Astrocyte (in vitro differentiated cells and primary cell): ENCODE measurements around the gene UVRAG. TPM values are rescaled to one million over a fixed set of nuclear protein-coding genes. Genes with fewer than 3 reads are reported as not detected.
A peak's percentile ranks its signal among the peaks of the same experiment; 100 is the strongest.

Source experiments
- DNase-seq: peaks from one replicate; pipeline ENCODE4 v3.0.0-alpha.2; 2010; ENCODE audit warnings: low read depth
- FAIRE-seq: peaks from 2 replicates; lab custom pipeline; 2011; peaks lifted over from hg19 to GRCh38; lab: Jason Lieb, UNC
- H2AFZ ChIP-seq: 2 replicates; pipeline ENCODE4 v1.6.0; 2012; ENCODE audit warnings: low read depth, low read length, inconsistent platforms
- H3K27ac ChIP-seq: 2 replicates; pipeline ENCODE4 v1.5.1; 2011; ENCODE audit warnings: low read depth, low read length, inconsistent platforms
- H3K27me3 ChIP-seq: 2 replicates; pipeline ENCODE4 v1.6.0; 2011; ENCODE audit warnings: low read length, inconsistent platforms; ENCODE audit not compliant: insufficient read depth
- H3K36me3 ChIP-seq: 2 replicates; pipeline ENCODE4 v1.5.1; 2011; ENCODE audit warnings: low read length, inconsistent platforms; ENCODE audit not compliant: insufficient read depth
- H3K4me1 ChIP-seq: 2 replicates; pipeline ENCODE4 v1.5.1; 2011; ENCODE audit warnings: low read length, inconsistent platforms; ENCODE audit not compliant: insufficient read depth
- H3K4me2 ChIP-seq: 2 replicates; pipeline ENCODE4 v1.6.0; 2012; ENCODE audit warnings: low read length, inconsistent platforms
- H3K4me3 ChIP-seq: 2 replicates; pipeline ENCODE4 v1.5.1; 2011; ENCODE audit warnings: low read depth, mild to moderate bottlenecking, low read length, inconsistent platforms; ENCODE audit not compliant: insufficient read depth
- H3K79me2 ChIP-seq: 2 replicates; pipeline ENCODE4 v1.6.0; 2012; ENCODE audit warnings: mild to moderate bottlenecking, low read length, inconsistent platforms; ENCODE audit not compliant: insufficient read depth
- H3K9ac ChIP-seq: 2 replicates; pipeline ENCODE4 v1.6.0; 2012; ENCODE audit warnings: mild to moderate bottlenecking, low read length, inconsistent platforms
- H3K9me3 ChIP-seq: 2 replicates; pipeline ENCODE4 v1.5.1; 2012; ENCODE audit warnings: low read depth, mild to moderate bottlenecking, low read length, inconsistent platforms; ENCODE audit not compliant: insufficient read depth
- H4K20me1 ChIP-seq: 2 replicates; pipeline ENCODE4 v1.6.0; 2012; ENCODE audit warnings: low read length, inconsistent platforms; ENCODE audit not compliant: insufficient read depth
- H3K27ac Mint-ChIP-seq: one replicate; pipeline ENCODE4 v1.8.0; 2021; ENCODE audit warnings: mild to moderate bottlenecking, mixed read lengths; ENCODE audit not compliant: unreplicated experiment
- H3K27me3 Mint-ChIP-seq: one replicate; pipeline ENCODE4 v1.8.0; 2021; ENCODE audit warnings: low read depth, mixed read lengths; ENCODE audit not compliant: unreplicated experiment
- H3K36me3 Mint-ChIP-seq: one replicate; pipeline ENCODE4 v1.8.0; 2021; ENCODE audit warnings: low read depth, mixed read lengths; ENCODE audit not compliant: unreplicated experiment
- H3K4me1 Mint-ChIP-seq: one replicate; pipeline ENCODE4 v1.8.0; 2021; ENCODE audit warnings: low read depth, mixed read lengths; ENCODE audit not compliant: unreplicated experiment
- H3K4me3 Mint-ChIP-seq: one replicate; pipeline ENCODE4 v1.8.0; 2021; ENCODE audit warnings: mild to moderate bottlenecking, moderate library complexity, mixed read lengths; ENCODE audit not compliant: unreplicated experiment
- H3K9me3 Mint-ChIP-seq: one replicate; pipeline ENCODE4 v1.8.0; 2021; ENCODE audit warnings: mild to moderate bottlenecking, mixed read lengths; ENCODE audit not compliant: unreplicated experiment
- CTCF ChIP-seq: IDR thresholded peaks from 2 replicates; pipeline ENCODE4 v1.5.1; 2011; ENCODE audit warnings: low read depth, mild to moderate bottlenecking, inconsistent platforms, low read length, moderate library complexity; ENCODE audit not compliant: insufficient read depth
- EZH2 ChIP-seq: IDR thresholded peaks from 2 replicates; pipeline ENCODE4 v1.6.1; 2012; ENCODE audit warnings: mild to moderate bottlenecking, low read length, inconsistent platforms; ENCODE audit not compliant: insufficient read depth
- total RNA-seq: library from RNA; stranded (reverse); gene quantifications from 2 replicates; pipeline ENCODE4 v1.2.1, GENCODE V29; 2021

UVRAG gene
- total RNA-seq, 1 donor from 2014 or later = 15.3 TPM

- DNase-seq = no peak
- Histone ChIP-seq H3K9ac (no peak overlapping the region), H3K4me2 (no peak overlapping the region), H3K9me3 (no peaks in the 10 kb centered on the region), H3K4me3 (no peak overlapping the region), H3K4me1 (peaks cover 4% of the 10 kb centered on the region), H3K27me3 (peaks cover 2% of the 10 kb centered on the region), H3K36me3 (no peaks in the 10 kb centered on the region), H3K79me2 (no peaks in the 10 kb centered on the region), H4K20me1 (no peaks in the 10 kb centered on the region), H3K27ac (no peak overlapping the region), H2AFZ (no peak overlapping the region)
- FAIRE-seq = no peak
- Mint-ChIP-seq H3K27ac (peak overlapping the region; percentile 21), H3K27me3 (peaks cover 34% of the 10 kb centered on the region), H3K4me1 (peaks cover 8% of the 10 kb centered on the region), H3K9me3 (no peaks in the 10 kb centered on the region), H3K4me3 (no peak overlapping the region), H3K36me3 (peaks cover 7% of the 10 kb centered on the region)
- TF ChIP-seq EZH2 (no peak), CTCF (no peak)
These were observed 373.9 kb downstream of the UVRAG start for GRCh38 chr11:76188873-76189272.

GRCh38 chr11:76189682-76190081 lies 374.7 kb downstream of the UVRAG start:
- Mint-ChIP-seq H3K4me1 (peaks cover under 1% of the 10 kb centered on the region), H3K27ac (no peak overlapping the region), H3K9me3 (no peaks in the 10 kb centered on the region), H3K36me3 (peaks cover 4% of the 10 kb centered on the region), H3K27me3 (peaks cover 36% of the 10 kb centered on the region), H3K4me3 (no peak overlapping the region)
- Histone ChIP-seq H4K20me1 (no peaks in the 10 kb centered on the region), H3K9ac (no peak overlapping the region), H3K9me3 (no peaks in the 10 kb centered on the region), H3K4me2 (no peak overlapping the region), H2AFZ (no peak overlapping the region), H3K4me3 (no peak overlapping the region), H3K79me2 (no peaks in the 10 kb centered on the region), H3K27ac (no peak overlapping the region), H3K36me3 (no peaks in the 10 kb centered on the region), H3K27me3 (peaks cover 2% of the 10 kb centered on the region), H3K4me1 (peaks cover 4% of the 10 kb centered on the region)
- FAIRE-seq (no peak), DNase-seq (no peak)
- TF ChIP-seq EZH2 (no peak), CTCF (no peak)

DNA sequence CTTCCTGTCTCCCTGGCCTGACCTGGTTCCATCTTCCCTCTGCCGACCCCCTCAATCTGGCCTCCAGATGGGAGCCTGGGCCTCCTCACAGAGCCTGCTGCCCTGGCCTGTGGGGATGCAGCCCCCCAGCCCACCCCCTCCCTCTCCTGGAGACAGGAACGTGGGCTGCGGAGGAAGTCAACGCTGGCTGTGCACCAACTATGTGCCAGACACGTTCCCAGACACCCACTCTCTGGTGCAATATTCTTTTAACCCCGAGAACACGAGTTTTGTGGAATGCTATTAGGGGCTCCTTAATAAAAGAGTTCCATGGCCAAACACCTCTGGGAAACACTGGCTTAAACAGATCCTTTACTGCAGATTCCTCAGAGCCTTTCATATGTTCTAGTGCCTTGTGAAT lies 375.4 kb downstream of the UVRAG start:
- H3K9ac ChIP-seq = no peak overlapping the region
- peaks cover 4% of the 10 kb centered on the region for H3K4me1 ChIP-seq
- H3K4me1 Mint-ChIP-seq = no peaks in the 10 kb centered on the region
- no peaks in the 10 kb centered on the region for H3K9me3 Mint-ChIP-seq
- no peaks in the 10 kb centered on the region for H3K79me2 ChIP-seq
- H3K4me2 ChIP-seq = no peak overlapping the region
- no peak overlapping the region for H3K27ac Mint-ChIP-seq
- no peak overlapping the region for H3K27ac ChIP-seq
- peak; percentile 27 for DNase-seq
- H3K36me3 Mint-ChIP-seq = peaks cover 4% of the 10 kb centered on the region
- peaks cover 40% of the 10 kb centered on the region for H3K27me3 Mint-ChIP-seq
- no peak for TF ChIP-seq CTCF
- no peak for TF ChIP-seq EZH2
- no peaks in the 10 kb centered on the region for H4K20me1 ChIP-seq
- no peak overlapping the region for H3K4me3 ChIP-seq
- H2AFZ ChIP-seq = no peak overlapping the region
- peaks cover 2% of the 10 kb centered on the region for H3K27me3 ChIP-seq
- no peak overlapping the region for H3K4me3 Mint-ChIP-seq
- no peaks in the 10 kb centered on the region for H3K9me3 ChIP-seq
- no peak for FAIRE-seq
- no peaks in the 10 kb centered on the region for H3K36me3 ChIP-seq

Other genes starting within 250 kb of the UVRAG start
- gene MAP6, start 146.2 kb upstream of the UVRAG start, total RNA-seq = 3.0 and 3.9 TPM in 2 replicates
- gene MOGAT2, start 97.4 kb upstream of the UVRAG start, total RNA-seq = not detected in 2 replicates
- gene DGAT2, start 46.4 kb upstream of the UVRAG start, total RNA-seq = 0.73 and 1.6 TPM in 2 replicates